H1 (cell line): ENCODE data around the gene PPIH. TPM values are rescaled to one million over a fixed set of nuclear protein-coding genes. Genes with fewer than 3 reads are reported as not detected.

ENCODE experiments used
- CTCF ChIA-PET: fragments of 300-600 bp; sonication (Branson Sonifier 250); formaldehyde crosslinking; loops from one replicate; lab custom pipeline; 2021; ENCODE audit not compliant: partially characterized antibody; lab: Charles Lee
- POLR2A ChIA-PET: fragments of 300-600 bp; sonication (Branson Sonifier 250); formaldehyde crosslinking; loops from one replicate; lab custom pipeline; 2021; ENCODE audit warnings: inconsistent platforms; ENCODE audit not compliant: partially characterized antibody; lab: Charles Lee
- DNase-seq, 2 experiments: peaks; one replicate each; pipeline versions ENCODE4 v3.0.0 to v3.0.0-alpha.2; 2010 to 2022; ENCODE audit warnings: low spot score in 2 of 2, low read depth in 1 of 2, mixed read lengths in 1 of 2
- FAIRE-seq: peaks from 2 replicates; lab custom pipeline; 2011; peaks lifted over from hg19 to GRCh38; lab: Jason Lieb, UNC
- H2AFZ ChIP-seq: 2 replicates; pipeline ENCODE4 v1.8.1; 2012; ENCODE audit warnings: low read length, inconsistent platforms
- H2AK5ac ChIP-seq: 2 replicates; pipeline ENCODE4 v1.6.1; 2013; ENCODE audit warnings: low read depth, low read length
- H2BK120ac ChIP-seq: replicated peaks from 2 replicates; pipeline ENCODE3; 2013; ENCODE audit warnings: low read depth, low read length, inconsistent platforms
- H2BK12ac ChIP-seq: 2 replicates; pipeline ENCODE4 v1.6.1; 2013; ENCODE audit warnings: low read depth, low read length
- H2BK15ac ChIP-seq: 2 replicates; pipeline ENCODE4 v1.6.1; 2013; ENCODE audit warnings: low read length
- H2BK20ac ChIP-seq: 2 replicates; pipeline ENCODE4 v1.6.1; 2013; ENCODE audit warnings: low read length
- H2BK5ac ChIP-seq: 2 replicates; pipeline ENCODE4 v1.6.1; 2013; ENCODE audit warnings: low read depth, low read length
- H3K14ac ChIP-seq: 2 replicates; pipeline ENCODE4 v1.6.1; 2013; ENCODE audit warnings: inconsistent platforms; ENCODE audit not compliant: insufficient read length
- H3K18ac ChIP-seq: 2 replicates; pipeline ENCODE4 v1.6.1; 2013; ENCODE audit warnings: low read length; ENCODE audit errors: extremely low read depth
- H3K23ac ChIP-seq: 2 replicates; pipeline ENCODE4 v1.6.1; 2013; ENCODE audit warnings: inconsistent platforms; ENCODE audit not compliant: insufficient read length
- H3K23me2 ChIP-seq: 2 replicates; pipeline ENCODE4 v1.6.1; 2013; ENCODE audit warnings: low read depth, low read length
- H3K27ac ChIP-seq: 2 replicates; pipeline ENCODE4 v1.6.1; 2011; ENCODE audit warnings: low read depth, low read length, inconsistent platforms
- H3K27me3 ChIP-seq, 4 experiments: replicated peaks in 1 of 4; 1 replicate in 1 of 4; 2 replicates in 3 of 4; pipeline versions ENCODE4 v1.6.1 to v1.8.1; 2011 to 2013; ENCODE audit warnings: low read length in 3 of 4, mild to moderate bottlenecking in 3 of 4, inconsistent platforms in 2 of 4, mixed read lengths in 2 of 4, moderate library complexity in 1 of 4; ENCODE audit not compliant: control insufficient read depth in 3 of 4, insufficient read depth in 3 of 4; ENCODE audit errors: extremely low read depth in 1 of 4
- H3K36me3 ChIP-seq, 4 experiments: 2 replicates each; pipeline versions ENCODE4 v1.6.1 to v1.8.1; 2011 to 2013; ENCODE audit warnings: mild to moderate bottlenecking in 4 of 4, low read length in 3 of 4, moderate library complexity in 2 of 4, control low read depth in 1 of 4, inconsistent platforms in 1 of 4; ENCODE audit not compliant: insufficient read depth in 4 of 4, control insufficient read depth in 2 of 4
- H3K4ac ChIP-seq: replicated peaks from 2 replicates; pipeline ENCODE3; 2013; ENCODE audit warnings: low read length, low read depth, mixed read lengths, inconsistent platforms; ENCODE audit not compliant: insufficient read length
- H3K4me1 ChIP-seq, 4 experiments: replicated peaks in 1 of 4; 1 replicate in 1 of 4; 2 replicates in 3 of 4; pipeline versions ENCODE4 v1.6.1 to v1.8.1; 2011 to 2013; ENCODE audit warnings: low read length in 3 of 4, inconsistent platforms in 2 of 4, mixed read lengths in 1 of 4; ENCODE audit not compliant: insufficient read depth in 4 of 4, control insufficient read depth in 3 of 4
- H3K4me2 ChIP-seq, 2 experiments: 2 replicates each; pipeline versions ENCODE4 v1.6.1 to v1.8.1; 2011 to 2013; ENCODE audit warnings: low read depth in 2 of 2, low read length in 2 of 2, control low read depth in 1 of 2, inconsistent platforms in 1 of 2, mild to moderate bottlenecking in 1 of 2; ENCODE audit not compliant: insufficient read depth in 1 of 2
- H3K4me3 ChIP-seq, 4 experiments: fragments of 200-600, 300-600 bp in 1 of 4; sonication (generic), shearing (Covaris generic), sonication (Bioruptor Twin) in 1 of 4; 2 replicates each; pipeline versions ENCODE4 v1.5.1 to v1.8.1; 2011 to 2016; ENCODE audit warnings: low read length in 4 of 4, low read depth in 3 of 4, control low read depth in 2 of 4, inconsistent platforms in 2 of 4, mild to moderate bottlenecking in 2 of 4, mixed read lengths in 1 of 4, moderate library complexity in 1 of 4; ENCODE audit not compliant: insufficient read depth in 2 of 4; ENCODE audit errors: extremely low read depth in 1 of 4
- H3K56ac ChIP-seq: replicated peaks from 2 replicates; pipeline ENCODE3; 2013; ENCODE audit warnings: low read depth, mild to moderate bottlenecking, mixed read lengths, low read length, inconsistent platforms; ENCODE audit not compliant: insufficient read length
- H3K79me1 ChIP-seq: 2 replicates; pipeline ENCODE4 v1.6.1; 2013; ENCODE audit warnings: low read depth, low read length, control low read depth
- H3K79me2 ChIP-seq, 2 experiments: 2 replicates each; pipeline versions ENCODE4 v1.6.1 to v1.8.1; 2012 to 2013; ENCODE audit warnings: low read length in 2 of 2, mild to moderate bottlenecking in 2 of 2, inconsistent platforms in 1 of 2; ENCODE audit not compliant: insufficient read depth in 2 of 2, control insufficient read depth in 1 of 2
- H3K9ac ChIP-seq, 4 experiments: replicated peaks in 1 of 4; 1 replicate in 1 of 4; 2 replicates in 3 of 4; pipeline versions ENCODE4 v1.6.1 to v1.8.1; 2011 to 2013; ENCODE audit warnings: low read depth in 3 of 4, low read length in 3 of 4, control low read depth in 2 of 4, mild to moderate bottlenecking in 2 of 4, moderate library complexity in 2 of 4, inconsistent platforms in 1 of 4; ENCODE audit errors: extremely low read depth in 1 of 4
- H3K9me3 ChIP-seq, 2 experiments: 2 replicates each; pipeline versions ENCODE4 v1.6.1 to v1.8.1; 2012 to 2013; ENCODE audit warnings: mild to moderate bottlenecking in 2 of 2, moderate library complexity in 2 of 2, control low read depth in 1 of 2, inconsistent platforms in 1 of 2, low read depth in 1 of 2, low read length in 1 of 2, mixed read lengths in 1 of 2; ENCODE audit not compliant: insufficient read depth in 2 of 2
- H4K20me1 ChIP-seq, 2 experiments: replicated peaks in 1 of 2; 2 replicates each; pipeline versions ENCODE3 to v1.8.1; 2011 to 2013; ENCODE audit warnings: inconsistent platforms in 2 of 2, low read length in 2 of 2, mild to moderate bottlenecking in 1 of 2; ENCODE audit not compliant: insufficient read depth in 2 of 2, control insufficient read depth in 1 of 2
- H4K5ac ChIP-seq: 2 replicates; pipeline ENCODE4 v1.6.1; 2013; ENCODE audit warnings: low read length, low read depth, mixed read lengths, inconsistent platforms; ENCODE audit not compliant: insufficient read length
- H4K8ac ChIP-seq: 2 replicates; pipeline ENCODE4 v1.8.0; 2013; ENCODE audit warnings: mild to moderate bottlenecking, moderate library complexity, low read length, inconsistent platforms; ENCODE audit not compliant: insufficient read depth; ENCODE audit errors: extremely low read depth
- H4K91ac ChIP-seq: replicated peaks from 2 replicates; pipeline ENCODE3; 2013; ENCODE audit warnings: low read length, mixed read lengths, inconsistent platforms; ENCODE audit not compliant: insufficient read length
- BCL11A ChIP-seq, 2 experiments: IDR thresholded peaks; one replicate each; pipeline ENCODE4 v1.6.1; 2011; ENCODE audit warnings: low read depth in 2 of 2, low read length in 2 of 2, mild to moderate bottlenecking in 2 of 2
- BRCA1 ChIP-seq: IDR thresholded peaks from 2 replicates; pipeline ENCODE4 v1.6.1; 2012; ENCODE audit warnings: low read depth, low read length, improper control_type of control experiment
- EGR1 ChIP-seq: IDR thresholded peaks from 2 replicates; pipeline ENCODE4 v1.6.1; 2011; ENCODE audit warnings: low read depth, low read length, borderline replicate concordance
- GABPA ChIP-seq: IDR thresholded peaks from 2 replicates; pipeline ENCODE4 v1.6.1; 2011; ENCODE audit warnings: mild to moderate bottlenecking, low read length, moderate library complexity, borderline replicate concordance; ENCODE audit not compliant: insufficient read depth
- POLR2AphosphoS5 ChIP-seq: IDR thresholded peaks from 2 replicates; pipeline ENCODE4 v1.6.1; 2011; ENCODE audit warnings: low read depth, low read length
- POU5F1 ChIP-seq: IDR thresholded peaks from 2 replicates; pipeline ENCODE4 v1.6.1; 2011; ENCODE audit warnings: low read depth, mild to moderate bottlenecking, low read length, moderate library complexity
- RNF2 ChIP-seq: fragments of 200-900, 300-1000 bp; sonication (generic); IDR thresholded peaks from 2 replicates; pipeline ENCODE4 v1.7.1; 2016; ENCODE audit warnings: borderline replicate concordance, low read depth, mild to moderate bottlenecking, antibody characterized with exemption, low read length; ENCODE audit not compliant: poor library complexity, severe bottlenecking; ENCODE audit errors: missing control alignments
- SIN3A ChIP-seq, 2 experiments: IDR thresholded peaks in 1 of 2; conservative IDR thresholded peaks in 1 of 2; 2 replicates each; pipeline ENCODE4 v1.6.1; 2011 to 2012; ENCODE audit warnings: low read length in 2 of 2, improper control_type of control experiment in 1 of 2, low read depth in 1 of 2, mild to moderate bottlenecking in 1 of 2
- SIX5 ChIP-seq: IDR thresholded peaks from 2 replicates; pipeline ENCODE4 v1.6.1; 2011; ENCODE audit warnings: mild to moderate bottlenecking, low read depth, low read length
- SRF ChIP-seq: IDR thresholded peaks from 2 replicates; pipeline ENCODE4 v1.6.1; 2011; ENCODE audit warnings: mild to moderate bottlenecking, low read depth, low read length, moderate library complexity
- TAF7 ChIP-seq: optimal IDR thresholded peaks from 2 replicates; pipeline ENCODE3; 2011; ENCODE audit warnings: low read depth, mild to moderate bottlenecking, inconsistent platforms, low read length, moderate library complexity, borderline replicate concordance
- TBP ChIP-seq: IDR thresholded peaks from 2 replicates; pipeline ENCODE4 v1.6.1; 2011; ENCODE audit warnings: low read depth, low read length, improper control_type of control experiment
- TEAD4 ChIP-seq: IDR thresholded peaks from 2 replicates; pipeline ENCODE4 v1.6.1; 2012; ENCODE audit warnings: low read depth, low read length, inconsistent platforms, mixed read lengths
- WGBS, 2 experiments: shearing (Covaris generic) in 1 of 2; methylation state at CpG; one replicate each; pipeline versions ENCODE4 v1.1.6 to v1.1.7; 2013 to 2015; ENCODE audit warnings: low lambda C conversion rate in 2 of 2, mixed read lengths in 2 of 2, inconsistent platforms in 1 of 2, low coverage in 1 of 2, missing lambda C conversion rate in 1 of 2; ENCODE audit not compliant: insufficient replicate concordance in 2 of 2, insufficient coverage in 1 of 2, insufficient read length in 1 of 2; ENCODE audit errors: extremely low coverage in 1 of 2, missing lambda C conversion rate in 1 of 2; 5-methylcytosine and 5-hydroxymethylcytosine counted together
- polyA plus RNA-seq, 7 experiments: library from polyadenylated mRNA; depleted of rRNA in 3 of 7; stranded (reverse) in 5 of 7; unstranded in 2 of 7; fragments of >200 nt in 5 of 7; fragments of 200-250 nt in 2 of 7; gene quantifications; 1 replicate in 5 of 7; 2 replicates in 1 of 7; 4 replicates in 1 of 7; pipeline versions ENCODE4 v1.2.1 to v1.2.3, GENCODE V29; 2011 to 2013; ENCODE audit warnings: missing spikeins in 2 of 7, mixed read lengths in 2 of 7
- total RNA-seq: library from RNA; stranded (reverse); fragmentation: NEBNext Ultra II Directional; extraction: Animal tissue kit (Norgen Biotek cat#: 25700); gene quantifications from 2 replicates; pipeline ENCODE4 v1.2.1, GENCODE V29; 2021
- TF ChIP-seq, protein P1 (sequence below): IDR thresholded peaks from 2 replicates; pipeline ENCODE4 v1.6.1; 2012; ENCODE audit warnings: inconsistent platforms

Gene PPIH
- total and polyA plus RNA-seq, 2 of the 8 experiments (the other 6 are each of a cell fraction or from before 2014, with no cell fraction given): 78.1 to 91.5 TPM

DNA sequence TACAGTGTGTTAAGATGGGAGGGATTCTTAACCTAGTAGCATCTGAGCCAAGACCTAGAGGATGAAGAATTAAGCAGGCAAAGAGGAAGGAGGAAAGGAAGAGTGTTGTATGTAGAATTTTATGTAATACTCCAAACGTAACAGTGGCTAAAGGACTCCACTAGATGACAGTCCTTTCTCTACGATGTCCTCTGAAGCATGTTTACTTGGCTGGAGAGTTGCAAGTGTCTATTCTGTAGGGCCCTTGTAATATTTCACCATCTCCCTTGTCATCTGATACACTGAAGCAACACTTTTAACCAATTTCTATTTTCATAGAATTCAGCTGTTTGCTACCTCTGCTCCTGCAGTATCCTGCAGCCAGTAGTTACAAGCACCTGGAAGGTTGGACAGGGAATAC is 21.8 kb downstream of the PPIH start:
- Histone ChIP-seq H2BK15ac (no peak overlapping the region), H3K9me3 (no peaks in the 10 kb centered on the region), H3K4ac (no peak overlapping the region), H3K27me3 (no peaks in the 10 kb centered on the region), H2BK5ac (no peak overlapping the region), H3K9ac (no peak overlapping the region), H3K18ac (no peak overlapping the region), H4K5ac (no peak overlapping the region), H3K4me1 (peaks cover 2 to 8% (median 4%) of the 10 kb centered on the region in 4 experiments; a peak in 5 of 7 replicates), H2AK5ac (no peak overlapping the region), H3K79me1 (no peaks in the 10 kb centered on the region; the same call in 1 of the 2 replicates), H3K27ac (no peak overlapping the region), H3K36me3 (peaks cover 0 to 26% (median 10%) of the 10 kb centered on the region in 4 experiments; a peak in 6 of 8 replicates), H3K23ac (no peak overlapping the region), H4K8ac (no peak overlapping the region), H4K91ac (no peak overlapping the region), H3K14ac (no peak overlapping the region), H3K4me3 (peak overlapping the region in 1 of 4 experiments; percentile 83; a peak in 3 of 8 replicates), H2BK20ac (no peak overlapping the region), H2BK12ac (no peak overlapping the region), H4K20me1 (peaks cover 11 to 14% of the 10 kb centered on the region in 2 experiments), H2BK120ac (no peak overlapping the region), H2AFZ (no peak overlapping the region), H3K56ac (no peak overlapping the region), H3K23me2 (peaks cover 16% of the 10 kb centered on the region), H3K79me2 (peaks cover 22 to 43% of the 10 kb centered on the region in 2 experiments), H3K4me2 (peak overlapping the region; percentile 84 to 100; a peak in 1 of 4 replicates)
- ChIA-PET POLR2A (interaction anchor here (0.7 to 7.3 kb wide), 8 partner anchors 9 to 61 kb away, joined by 3 to 94 read pairs (median 19); partner anchors contain the start of gene CLDN19), CTCF (interaction anchor here (2.3 kb wide), 1 partner anchor 67 kb away, joined by 11 read pairs; no protein-coding TSS in a partner anchor)
- 96% methylated on average over 2 of the region's 2 CpGs; no CpG with 5 or more reads in 1 of the 2 experiments for WGBS, 2 experiments
- DNase-seq (no peak), FAIRE-seq (no peak)
- TF ChIP-seq RNF2 (no peak), POLR2AphosphoS5 (no peak), POU5F1 (no peak), BCL11A (IDR thresholded peaks at IDR 0.05; ENCODE audit: low read depth in 2 of 2, low read length in 2 of 2) (no peak), SRF (no peak), SIN3A (conservative IDR thresholded peaks at IDR 0.05 in 1 of 2, IDR thresholded peaks at IDR 0.05 in 1 of 2; ENCODE audit: low read depth in 1 of 2, low read length in 2 of 2) (no peak), TEAD4 (no peak), GABPA (no peak), BRCA1 (no peak), TAF7 (no peak), SIX5 (no peak), EGR1 (no peak), TBP (no peak)
- TF ChIP-seq, protein P1, sequence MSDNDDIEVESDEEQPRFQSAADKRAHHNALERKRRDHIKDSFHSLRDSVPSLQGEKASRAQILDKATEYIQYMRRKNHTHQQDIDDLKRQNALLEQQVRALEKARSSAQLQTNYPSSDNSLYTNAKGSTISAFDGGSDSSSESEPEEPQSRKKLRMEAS: no peak
